ENCODE data around the gene ATG13.
"Not testable (repeated sequence)": the region's sequence is repeated elsewhere in the genome, so short reads cannot be mapped to it uniquely, and the experiment has no call there.

ATG13 gene

GRCh38 chr11:46700241-46701077 is 83.1 kb downstream of the ATG13 start, which contains the start of the genes ARHGAP1 and ZNF408:
ARHGAP1 (minus strand) TSS chr11:46700619; CDS start chr11:46696107, 4,512 bp downstream.
ZNF408 (plus strand) TSS chr11:46701031; CDS start chr11:46701048, 17 bp downstream.
- DNase-seq, result peak; percentile 98

- peak; percentile 60 for DNase-seq
Observed at GRCh38 chr11:46701078-46701654, 83.8 kb downstream of the ATG13 start.

GRCh38 chr11:46705070-46705688 is 87.8 kb downstream of the ATG13 start:
- no peak for DNase-seq

GRCh38 chr11:46706886-46707285 is 89.5 kb downstream of the ATG13 start:
- no peak for DNase-seq

- not testable (repeated sequence) for DNase-seq
Observed at GRCh38 chr11:46709351-46709750, 92.0 kb downstream of the ATG13 start.

GRCh38 chr11:46710821-46711269 is 93.5 kb downstream of the ATG13 start:
- DNase-seq, result no peak

GRCh38 chr11:46711303-46711702 is 94.0 kb downstream of the ATG13 start:
- DNase-seq, result no peak

- no peak for DNase-seq
Observed at GRCh38 chr11:46712874-46713576, 95.7 kb downstream of the ATG13 start.

- DNase-seq, result not testable (repeated sequence)
Observed at GRCh38 chr11:46717825-46718154, 100.4 kb downstream of the ATG13 start.

- no peak for DNase-seq
Observed at GRCh38 chr11:46718155-46719019, 101.0 kb downstream of the ATG13 start.

- DNase-seq, result no peak
Observed at GRCh38 chr11:46719048-46719542, 101.7 kb downstream of the ATG13 start, which contains the start of gene F2. F2 (plus strand) TSS chr11:46719213; CDS start chr11:46719236, 23 bp downstream.

- DNase-seq, result no peak
Observed at GRCh38 chr11:46719543-46720218, 102.3 kb downstream of the ATG13 start.

GRCh38 chr11:46721286-46721685 is 103.9 kb downstream of the ATG13 start:
- no peak for DNase-seq

- no peak for DNase-seq
Observed at GRCh38 chr11:46722566-46723358, 105.4 kb downstream of the ATG13 start.

GRCh38 chr11:46723359-46723680 is 106.0 kb downstream of the ATG13 start:
- DNase-seq, result no peak

GRCh38 chr11:46724088-46724487 is 106.7 kb downstream of the ATG13 start:
- DNase-seq, result no peak
